Activated CD8-positive, alpha-beta memory T cell treated with anti-CD3 and anti-CD28 coated beads for 36 hours (primary cell): ENCODE data around the gene LKAAEAR1. TPM values are rescaled to one million over a fixed set of nuclear protein-coding genes. Genes with fewer than 3 reads are reported as not detected.

Experiments
- CTCF ChIA-PET: fragments of 350-600 bp; sonication (Branson Sonifier 250); formaldehyde crosslinking; loops from one replicate; lab custom pipeline; 2021; ENCODE audit warnings: antibody characterized with exemption; lab: Charles Lee
- POLR2A ChIA-PET: fragments of 350-600 bp; sonication (Branson Sonifier 250); formaldehyde crosslinking; loops from one replicate; lab custom pipeline; 2021; ENCODE audit warnings: antibody characterized with exemption; lab: Charles Lee
- total RNA-seq, 2 experiments: library from RNA; stranded (reverse); gene quantifications; one replicate each; pipeline ENCODE4 v1.2.3, GENCODE V29; 2021

The LKAAEAR1 gene
- total RNA-seq, 2 experiments from 2014 or later, result 0.42 TPM; not detected in 1

- ChIA-PET POLR2A (interaction anchor here (0.7 to 1.1 kb wide), 2 partner anchors 104 to 173 kb away, joined by 3 to 5 read pairs; no protein-coding TSS in a partner anchor), CTCF (interaction anchor here (0.7 to 3.1 kb wide), 5 partner anchors 12 to 148 kb away, joined by 3 to 29 read pairs (median 3); no protein-coding TSS in a partner anchor)
Observed at GRCh38 chr20:64084685-64085152, 521 bp upstream of the LKAAEAR1 start.

- ChIA-PET CTCF (interaction anchor here (0.7 to 3.1 kb wide), 12 partner anchors 13 to 172 kb away, joined by 3 to 29 read pairs (median 4); partner anchors contain the start of gene PCMTD2), POLR2A (no interaction called here)
Observed at GRCh38 chr20:64083378-64083803, 807 bp downstream of the LKAAEAR1 start.

GRCh38 chr20:64082820-64083377 lies 1.3 kb downstream of the LKAAEAR1 start:
- ChIA-PET POLR2A (no interaction called here), CTCF (interaction anchor here (0.8 to 3.1 kb wide), 11 partner anchors 14 to 172 kb away, joined by 3 to 29 read pairs (median 4); partner anchors contain the start of gene PCMTD2)

GRCh38 chr20:64082126-64082731 lies 2.0 kb downstream of the LKAAEAR1 start:
- ChIA-PET POLR2A (interaction anchor here (0.5 kb wide), 1 partner anchor 450 kb away, joined by 4 read pairs; no protein-coding TSS in a partner anchor), CTCF (interaction anchor here (1.1 to 2.9 kb wide), 4 partner anchors 13 to 43 kb away, joined by 3 to 12 read pairs (median 7); no protein-coding TSS in a partner anchor)

GRCh38 chr20:64081624-64081964 lies 2.6 kb downstream of the LKAAEAR1 start:
- ChIA-PET POLR2A (no interaction called here), CTCF (interaction anchor here (1.1 to 3.2 kb wide), 4 partner anchors 12 to 39 kb away, joined by 3 to 15 read pairs (median 8); no protein-coding TSS in a partner anchor)

GRCh38 chr20:64080813-64081623 lies 3.2 kb downstream of the LKAAEAR1 start:
- CTCF ChIA-PET, result interaction anchor here (0.6 to 3.6 kb wide), 5 partner anchors 12 to 49 kb away, joined by 3 to 15 read pairs (median 12); no protein-coding TSS in a partner anchor
- POLR2A ChIA-PET, result no interaction called here

- ChIA-PET CTCF (interaction anchor here (0.6 to 3.6 kb wide), 5 partner anchors 21 to 439 kb away, joined by 3 to 15 read pairs (median 6); no protein-coding TSS in a partner anchor), POLR2A (interaction anchor here (1.1 to 1.2 kb wide), 2 partner anchors 11 to 17 kb away, joined by 3 to 4 read pairs; partner anchors contain the start of gene TCEA2)
Observed at GRCh38 chr20:64080013-64080812, 4.0 kb downstream of the LKAAEAR1 start, which contains the start of gene OPRL1. Gene OPRL1 (plus strand): TSS chr20:64080082. CDS start chr20:64092721, 12,639 bp downstream.

GRCh38 chr20:64079273-64080012 lies 4.8 kb downstream of the LKAAEAR1 start, which contains the start of gene RGS19:
Gene RGS19 (minus strand): TSS chr20:64079518. CDS start chr20:64076886, 2,632 bp downstream.
- CTCF ChIA-PET, result interaction anchor here (0.6 to 3.6 kb wide), 7 partner anchors 10 to 438 kb away, joined by 3 to 15 read pairs (median 6); partner anchors contain the start of gene PRPF6
- POLR2A ChIA-PET, result interaction anchor here (0.8 to 1.2 kb wide), 3 partner anchors 10 to 41 kb away, joined by 3 to 6 read pairs (median 4); partner anchors contain the start of gene TCEA2

- ChIA-PET CTCF (interaction anchor here (1.3 to 3.6 kb wide), 7 partner anchors 9 to 98 kb away, joined by 3 to 15 read pairs (median 6); partner anchors contain the start of gene PRPF6), POLR2A (interaction anchor here (0.8 to 1.2 kb wide), 3 partner anchors 10 to 42 kb away, joined by 3 to 6 read pairs (median 4); partner anchors contain the start of gene TCEA2)
Observed at GRCh38 chr20:64078934-64079272, 5.3 kb downstream of the LKAAEAR1 start.

- ChIA-PET POLR2A (interaction anchor here (1.7 kb wide), 1 partner anchor 12 kb away, joined by 5 read pairs; no protein-coding TSS in a partner anchor), CTCF (interaction anchor here (1.3 to 3.6 kb wide), 5 partner anchors 9 to 97 kb away, joined by 3 to 14 read pairs (median 7); partner anchors contain the start of gene PRPF6)
Observed at GRCh38 chr20:64077876-64078551, 6.2 kb downstream of the LKAAEAR1 start.

- POLR2A ChIA-PET, result interaction anchor here (1.7 kb wide), 1 partner anchor 11 kb away, joined by 5 read pairs; no protein-coding TSS in a partner anchor
Observed at GRCh38 chr20:64077541-64077875, 6.7 kb downstream of the LKAAEAR1 start.

GRCh38 chr20:64077094-64077493 lies 7.1 kb downstream of the LKAAEAR1 start:
- CTCF ChIA-PET, result interaction anchor here (1.5 to 3.6 kb wide), 3 partner anchors 38 to 43 kb away, joined by 7 to 14 read pairs (median 10); no protein-coding TSS in a partner anchor
- POLR2A ChIA-PET, result interaction anchor here (1.7 kb wide), 1 partner anchor 11 kb away, joined by 5 read pairs; no protein-coding TSS in a partner anchor

More at GRCh38 chr20:64077541-64077875, 6.7 kb downstream of the LKAAEAR1 start:
- CTCF ChIA-PET, result interaction anchor here (1.5 to 3.6 kb wide), 3 partner anchors 39 to 97 kb away, joined by 7 to 14 read pairs (median 9); partner anchors contain the start of gene PRPF6

- ChIA-PET CTCF (interaction anchor here (1.2 to 2.0 kb wide), 3 partner anchors 11 to 37 kb away, joined by 3 to 10 read pairs (median 5); no protein-coding TSS in a partner anchor), POLR2A (interaction anchor here (1.7 kb wide), 1 partner anchor 10 kb away, joined by 5 read pairs; no protein-coding TSS in a partner anchor)
Observed at GRCh38 chr20:64076061-64076997, 7.9 kb downstream of the LKAAEAR1 start.

GRCh38 chr20:64075556-64075955 lies 8.6 kb downstream of the LKAAEAR1 start:
- ChIA-PET CTCF (interaction anchor here (1.2 to 2.0 kb wide), 3 partner anchors 10 to 37 kb away, joined by 3 to 10 read pairs (median 5); no protein-coding TSS in a partner anchor), POLR2A (no interaction called here)
